ENCODE results near the gene ADK.

DNA sequence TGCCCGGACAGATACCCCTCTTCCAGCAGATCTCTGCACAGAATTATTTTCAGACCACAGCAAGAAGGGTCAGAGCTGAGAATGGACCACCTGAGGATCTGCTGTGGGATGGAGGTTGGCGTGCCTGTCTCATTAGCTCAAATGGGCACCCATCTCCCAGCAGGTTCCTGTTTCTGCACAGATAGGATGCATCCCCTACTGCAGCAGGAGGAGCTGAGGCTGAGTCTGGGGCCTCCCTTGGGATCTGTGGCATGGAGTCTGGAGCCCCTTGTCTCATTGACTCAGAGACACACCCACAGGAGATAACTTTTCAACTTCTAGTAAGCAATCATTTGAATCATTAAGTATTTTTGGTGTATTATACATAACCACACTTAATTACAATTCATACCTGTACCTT, 212.7 kb downstream of the ADK start:
- TF ChIP-seq, protein P1, sequence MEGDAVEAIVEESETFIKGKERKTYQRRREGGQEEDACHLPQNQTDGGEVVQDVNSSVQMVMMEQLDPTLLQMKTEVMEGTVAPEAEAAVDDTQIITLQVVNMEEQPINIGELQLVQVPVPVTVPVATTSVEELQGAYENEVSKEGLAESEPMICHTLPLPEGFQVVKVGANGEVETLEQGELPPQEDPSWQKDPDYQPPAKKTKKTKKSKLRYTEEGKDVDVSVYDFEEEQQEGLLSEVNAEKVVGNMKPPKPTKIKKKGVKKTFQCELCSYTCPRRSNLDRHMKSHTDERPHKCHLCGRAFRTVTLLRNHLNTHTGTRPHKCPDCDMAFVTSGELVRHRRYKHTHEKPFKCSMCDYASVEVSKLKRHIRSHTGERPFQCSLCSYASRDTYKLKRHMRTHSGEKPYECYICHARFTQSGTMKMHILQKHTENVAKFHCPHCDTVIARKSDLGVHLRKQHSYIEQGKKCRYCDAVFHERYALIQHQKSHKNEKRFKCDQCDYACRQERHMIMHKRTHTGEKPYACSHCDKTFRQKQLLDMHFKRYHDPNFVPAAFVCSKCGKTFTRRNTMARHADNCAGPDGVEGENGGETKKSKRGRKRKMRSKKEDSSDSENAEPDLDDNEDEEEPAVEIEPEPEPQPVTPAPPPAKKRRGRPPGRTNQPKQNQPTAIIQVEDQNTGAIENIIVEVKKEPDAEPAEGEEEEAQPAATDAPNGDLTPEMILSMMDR (IDR thresholded peaks at IDR 0.05 in 4 of 5, conservative IDR thresholded peaks at IDR 0.05 in 1 of 5), result no peak
- TF ChIP-seq POLR2A (IDR thresholded peaks at IDR 0.05), result no peak
